K562 (cell line): ENCODE measurements around the gene TMEM151A. TPM values are rescaled to one million over a fixed set of nuclear protein-coding genes. Genes with fewer than 3 reads are reported as not detected.
A peak's percentile ranks its signal among the peaks of the same experiment; 100 is the strongest.

Source experiments
- BCOR ChIP-seq: fragments of 450-650 bp; IDR thresholded peaks from 2 replicates; pipeline ENCODE4 v1.6.1; 2016
- BRCA1 ChIP-seq, 2 experiments: fragments of 450-650 bp in 1 of 2; sonication (generic) in 1 of 2; formaldehyde crosslinking in 1 of 2; IDR thresholded peaks; 2 replicates each; pipeline versions ENCODE4 v1.5.0 to v1.6.1; 2017 to 2020; ENCODE audit warnings: mild to moderate bottlenecking in 1 of 2, missing genetic modification reagents in 1 of 2
- CBFA2T3 ChIP-seq: fragments of 450-650 bp; IDR thresholded peaks from 2 replicates; pipeline ENCODE4 v1.6.1; 2017
- CCAR2 ChIP-seq: fragments of 200-400 bp; formaldehyde crosslinking; IDR thresholded peaks from 2 replicates; pipeline ENCODE4 v1.6.1; 2017; ENCODE audit warnings: mild to moderate bottlenecking, low read depth, low read length
- CHD4 ChIP-seq: fragments of 200-600 bp; sonication (generic); IDR thresholded peaks from 3 replicates; pipeline ENCODE4 v1.6.1; 2012; ENCODE audit warnings: low read depth, mild to moderate bottlenecking, mixed read lengths, low read length, inconsistent platforms; ENCODE audit not compliant: insufficient read depth, insufficient replicate concordance, poor library complexity, severe bottlenecking
- HCFC1 ChIP-seq: IDR thresholded peaks from 2 replicates; pipeline ENCODE4 v1.6.1; 2012; ENCODE audit warnings: low read depth, low read length, improper control_type of control experiment
- JUN ChIP-seq, 2 experiments: sonication (generic) in 1 of 2; formaldehyde crosslinking in 1 of 2; IDR thresholded peaks; 2 replicates each; pipeline versions ENCODE4 v1.6.1 to v1.8.0; 2012 to 2022; ENCODE audit warnings: borderline replicate concordance in 2 of 2, mild to moderate bottlenecking in 2 of 2, improper control_type of control experiment in 1 of 2, low read depth in 1 of 2, low read length in 1 of 2, missing genetic modification reagents in 1 of 2
- KLF16 ChIP-seq: IDR thresholded peaks from 2 replicates; pipeline ENCODE4 v1.6.1; 2016; ENCODE audit warnings: antibody characterized with exemption
- L3MBTL2 ChIP-seq: fragments of 450-650 bp; IDR thresholded peaks from 2 replicates; pipeline ENCODE4 v1.6.1; 2016; ENCODE audit warnings: mild to moderate bottlenecking, moderate library complexity
- MAFK ChIP-seq: IDR thresholded peaks from 2 replicates; pipeline ENCODE4 v1.6.1; 2011; ENCODE audit warnings: low read length, improper control_type of control experiment
- NFIX ChIP-seq: fragments of 250-450 bp; sonication (Bioruptor Pico); IDR thresholded peaks from 2 replicates; pipeline ENCODE4 v1.4.0; 2020; ENCODE audit warnings: low read depth, mild to moderate bottlenecking, moderate library complexity
- NR2C2 ChIP-seq, 2 experiments: fragments of 200-800 bp in 1 of 2; sonication (Bioruptor generic) in 1 of 2; sonication (generic) in 1 of 2; formaldehyde crosslinking in 1 of 2; IDR thresholded peaks; 2 replicates each; pipeline versions ENCODE4 v1.6.1 to v1.8.0; 2016 to 2022; ENCODE audit warnings: mild to moderate bottlenecking in 1 of 2, missing compliant biosample characterization in 1 of 2, missing genetic modification characterization in 1 of 2, missing genetic modification reagents in 1 of 2
- PHF21A ChIP-seq: fragments of 450-650 bp; IDR thresholded peaks from 2 replicates; pipeline ENCODE4 v1.6.1; 2017; ENCODE audit warnings: low read depth, borderline replicate concordance
- RBM17 ChIP-seq: fragments of 200-400 bp; formaldehyde crosslinking; IDR thresholded peaks from 2 replicates; pipeline ENCODE4 v1.6.1; 2017; ENCODE audit warnings: low read depth, mild to moderate bottlenecking, low read length, borderline replicate concordance
- RCOR1 ChIP-seq, 2 experiments: IDR thresholded peaks; 2 replicates each; pipeline ENCODE4 v1.6.1; 2012; ENCODE audit warnings: low read depth in 2 of 2, low read length in 2 of 2, borderline replicate concordance in 1 of 2, improper control_type of control experiment in 1 of 2
- SRSF3 ChIP-seq: fragments of 200-400 bp; formaldehyde crosslinking; IDR thresholded peaks from 2 replicates; pipeline ENCODE4 v1.6.1; 2016; ENCODE audit warnings: mild to moderate bottlenecking, low read length, moderate library complexity; ENCODE audit not compliant: insufficient read depth
- ZNF511 ChIP-seq: sonication (generic); formaldehyde crosslinking; IDR thresholded peaks from 2 replicates; pipeline ENCODE4 v1.8.0; 2022; ENCODE audit warnings: mild to moderate bottlenecking, missing genetic modification reagents
- polyA plus RNA-seq, 8 experiments: library from polyadenylated mRNA; depleted of rRNA in 4 of 8; stranded (reverse) in 5 of 8; unstranded in 3 of 8; fragments of >200 nt; fragmentation: Nextera tagmentation in 2 of 8; fragmentation: Illumina TruSeq in 1 of 8; extraction: Ambion mirVana in 2 of 8; extraction: Trizol in 1 of 8; gene quantifications; 2 replicates each; pipeline versions ENCODE4 v1.2.1 to v1.2.3, GENCODE V29; 2011 to 2014; ENCODE audit warnings: inconsistent platforms in 1 of 8, missing spikeins in 1 of 8
- total RNA-seq, 7 experiments: library from RNA; depleted of rRNA in 6 of 7; stranded (reverse); fragments of >200 nt in 6 of 7; fragmentation: Illumina TruSeq in 2 of 7; extraction: Trizol in 2 of 7; gene quantifications; 2 replicates each; pipeline versions ENCODE4 v1.2.1 to v1.2.3, GENCODE V29; 2011 to 2021; ENCODE audit warnings: low replicate concordance in 1 of 7
- TF ChIP-seq, protein P1 (sequence below): fragments of 450-650 bp; formaldehyde crosslinking; conservative IDR thresholded peaks from 2 replicates; pipeline ENCODE4 v1.4.0; 2022; ENCODE audit warnings: mild to moderate bottlenecking, missing genetic modification characterization
- TF ChIP-seq, protein P2 (sequence below): sonication (generic); formaldehyde crosslinking; IDR thresholded peaks from 2 replicates; pipeline ENCODE4 v1.8.1; 2023; ENCODE audit warnings: mild to moderate bottlenecking, missing genetic modification reagents, moderate library complexity

TMEM151A gene
- total and polyA plus RNA-seq, 9 of the 15 experiments (the other 6 are each of a cell fraction or from before 2014, with no cell fraction given), result not detected

DNA sequence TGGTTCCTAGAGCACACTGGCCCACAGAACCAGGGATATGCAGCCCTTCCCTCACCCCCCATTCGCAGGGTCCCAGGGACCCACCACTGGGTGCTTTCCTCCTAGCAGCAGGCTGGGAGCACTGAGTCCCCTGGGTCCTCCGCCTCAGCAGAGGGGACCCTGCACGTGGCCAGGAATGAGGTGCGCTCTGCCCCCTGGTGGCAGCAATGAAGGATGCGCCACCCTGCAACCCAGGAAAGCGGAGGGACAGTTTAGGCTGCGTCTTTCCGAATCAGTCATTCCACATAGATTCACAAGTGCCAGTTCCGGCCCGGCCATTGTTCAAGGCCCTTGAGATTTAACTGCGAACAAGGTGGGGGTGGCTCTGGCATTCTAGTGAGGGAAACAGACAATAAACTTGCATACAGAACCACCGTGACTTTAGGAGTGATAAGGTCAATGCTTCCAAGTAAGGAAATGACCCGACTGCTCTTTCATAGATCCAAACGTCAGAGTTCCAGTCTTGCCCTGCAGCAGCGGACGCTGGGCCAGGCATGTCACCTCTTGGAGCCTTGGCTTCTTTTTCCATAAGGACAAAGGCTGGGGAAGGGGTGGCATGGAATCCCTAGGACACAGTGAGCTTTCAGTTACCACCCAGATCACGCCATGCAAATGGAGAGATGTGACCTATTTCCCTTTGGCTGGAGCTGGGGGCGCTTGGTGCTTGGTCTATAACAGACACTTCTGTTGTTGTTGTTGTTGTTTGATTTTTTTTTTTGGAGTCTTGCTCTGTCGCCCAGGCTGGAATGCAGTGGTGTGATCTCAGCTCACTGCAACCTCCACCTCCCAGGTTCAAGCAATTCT is 36.8 kb downstream of the TMEM151A start (continued):
- TF ChIP-seq NFIX (CRISPR knock-in tag), result no peak
- TF ChIP-seq BRCA1 (IDR thresholded peaks at IDR 0.05), result no peak
- no peak for TF ChIP-seq BRCA1 (CRISPR knock-in tag; IDR thresholded peaks at IDR 0.05)
- no peak for TF ChIP-seq CCAR2
- TF ChIP-seq RBM17, result no peak
- peak; percentile 45; the same call in 1 of the 2 replicates for TF ChIP-seq PHF21A
- TF ChIP-seq, protein P1, sequence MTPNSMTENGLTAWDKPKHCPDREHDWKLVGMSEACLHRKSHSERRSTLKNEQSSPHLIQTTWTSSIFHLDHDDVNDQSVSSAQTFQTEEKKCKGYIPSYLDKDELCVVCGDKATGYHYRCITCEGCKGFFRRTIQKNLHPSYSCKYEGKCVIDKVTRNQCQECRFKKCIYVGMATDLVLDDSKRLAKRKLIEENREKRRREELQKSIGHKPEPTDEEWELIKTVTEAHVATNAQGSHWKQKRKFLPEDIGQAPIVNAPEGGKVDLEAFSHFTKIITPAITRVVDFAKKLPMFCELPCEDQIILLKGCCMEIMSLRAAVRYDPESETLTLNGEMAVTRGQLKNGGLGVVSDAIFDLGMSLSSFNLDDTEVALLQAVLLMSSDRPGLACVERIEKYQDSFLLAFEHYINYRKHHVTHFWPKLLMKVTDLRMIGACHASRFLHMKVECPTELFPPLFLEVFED (CRISPR knock-in tag), result no peak
- 0 out of 2 replicates have a peak, but pooled peaks have one; percentile 17 for TF ChIP-seq JUN (IDR thresholded peaks at IDR 0.05; ENCODE audit: borderline replicate concordance, low read depth, low read length)
- peak; percentile 46; the same call in 1 of the 2 replicates for TF ChIP-seq JUN (CRISPR knock-in tag; IDR thresholded peaks at IDR 0.05; ENCODE audit: borderline replicate concordance)
- peak; percentile 24; the same call in 1 of the 2 replicates for TF ChIP-seq HCFC1
- TF ChIP-seq BCOR, result no peak
- TF ChIP-seq L3MBTL2, result peak; percentile 97
- peak; percentile 64; the same call in 1 of the 2 replicates for TF ChIP-seq NR2C2 (CRISPR knock-in tag; IDR thresholded peaks at IDR 0.05)
- no peak for TF ChIP-seq NR2C2 (tag; IDR thresholded peaks at IDR 0.05)
- TF ChIP-seq CHD4, result no peak
- TF ChIP-seq, protein P2, sequence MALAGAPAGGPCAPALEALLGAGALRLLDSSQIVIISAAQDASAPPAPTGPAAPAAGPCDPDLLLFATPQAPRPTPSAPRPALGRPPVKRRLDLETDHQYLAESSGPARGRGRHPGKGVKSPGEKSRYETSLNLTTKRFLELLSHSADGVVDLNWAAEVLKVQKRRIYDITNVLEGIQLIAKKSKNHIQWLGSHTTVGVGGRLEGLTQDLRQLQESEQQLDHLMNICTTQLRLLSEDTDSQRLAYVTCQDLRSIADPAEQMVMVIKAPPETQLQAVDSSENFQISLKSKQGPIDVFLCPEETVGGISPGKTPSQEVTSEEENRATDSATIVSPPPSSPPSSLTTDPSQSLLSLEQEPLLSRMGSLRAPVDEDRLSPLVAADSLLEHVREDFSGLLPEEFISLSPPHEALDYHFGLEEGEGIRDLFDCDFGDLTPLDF (CRISPR knock-in tag), result no peak
- TF ChIP-seq SRSF3, result no peak
- TF ChIP-seq RCOR1 (IDR thresholded peaks at IDR 0.05; ENCODE audit: borderline replicate concordance in 1 of 2, low read depth in 2 of 2, low read length in 2 of 2), result peak in 1 of 2 experiments; percentile 67; a peak in 1 of 4 replicates
- TF ChIP-seq KLF16, result peak; percentile 49; the same call in 1 of the 2 replicates
- TF ChIP-seq MAFK, result 0 out of 2 replicates have a peak, but pooled peaks have one; percentile 6
- TF ChIP-seq ZNF511 (CRISPR knock-in tag), result peak; percentile 68; the same call in 1 of the 2 replicates
- TF ChIP-seq CBFA2T3, result no peak
